Mesendoderm (in vitro differentiated cells): ENCODE data around the gene TMSB10. TPM values are rescaled to one million over a fixed set of nuclear protein-coding genes. Genes with fewer than 3 reads are reported as not detected.

ENCODE experiments used
- DNase-seq: peaks from one replicate; pipeline ENCODE4 v3.0.0; 2013
- H2AK5ac ChIP-seq: 2 replicates; pipeline ENCODE4 v1.6.1; 2013; ENCODE audit warnings: low read length, inconsistent platforms
- H2BK120ac ChIP-seq: 2 replicates; pipeline ENCODE4 v1.6.1; 2013; ENCODE audit warnings: low read depth, mild to moderate bottlenecking, low read length, moderate library complexity, mixed read lengths
- H2BK15ac ChIP-seq: replicated peaks from 2 replicates; pipeline ENCODE4 v1.6.1; 2013; ENCODE audit warnings: low read depth, mild to moderate bottlenecking, moderate library complexity
- H2BK5ac ChIP-seq: 2 replicates; pipeline ENCODE4 v1.6.1; 2013; ENCODE audit warnings: low read length, inconsistent platforms
- H3K18ac ChIP-seq: 2 replicates; pipeline ENCODE4 v1.6.1; 2013; ENCODE audit warnings: mild to moderate bottlenecking, low read length, mixed read lengths
- H3K23ac ChIP-seq: one replicate; pipeline ENCODE4 v1.6.1; 2013; ENCODE audit warnings: low read length
- H3K27ac ChIP-seq: 2 replicates; pipeline ENCODE4 v1.5.1; 2013; ENCODE audit warnings: low read depth, mild to moderate bottlenecking, inconsistent platforms, low read length, moderate library complexity
- H3K27me3 ChIP-seq: 2 replicates; pipeline ENCODE4 v1.6.1; 2013; ENCODE audit warnings: low read length, control low read depth, mild to moderate bottlenecking, inconsistent platforms; ENCODE audit not compliant: insufficient read depth, poor library complexity
- H3K36me3 ChIP-seq: 2 replicates; pipeline ENCODE4 v1.6.1; 2013; ENCODE audit warnings: low read length, inconsistent platforms; ENCODE audit not compliant: control insufficient read depth, insufficient read depth
- H3K4ac ChIP-seq: one replicate; pipeline ENCODE4 v1.6.1; 2013; ENCODE audit warnings: low read depth, mild to moderate bottlenecking, low read length, moderate library complexity
- H3K4me1 ChIP-seq: 2 replicates; pipeline ENCODE4 v1.6.1; 2013; ENCODE audit warnings: low read depth, low read length, inconsistent platforms; ENCODE audit not compliant: control insufficient read depth
- H3K4me2 ChIP-seq: 2 replicates; pipeline ENCODE4 v1.6.1; 2013; ENCODE audit warnings: low read length
- H3K4me3 ChIP-seq: 2 replicates; pipeline ENCODE4 v1.5.1; 2013; ENCODE audit warnings: mild to moderate bottlenecking, low read length
- H3K56ac ChIP-seq: one replicate; pipeline ENCODE4 v1.6.1; 2013; ENCODE audit warnings: low read length
- H3K79me1 ChIP-seq: 2 replicates; pipeline ENCODE4 v1.6.1; 2013; ENCODE audit warnings: low read length, inconsistent platforms
- H3K79me2 ChIP-seq: 2 replicates; pipeline ENCODE4 v1.6.1; 2013; ENCODE audit warnings: mild to moderate bottlenecking, low read length; ENCODE audit not compliant: control insufficient read depth, insufficient read depth
- H3K9ac ChIP-seq: 2 replicates; pipeline ENCODE4 v1.6.1; 2013; ENCODE audit warnings: low read length, inconsistent platforms
- H4K5ac ChIP-seq: one replicate; pipeline ENCODE4 v1.6.1; 2013; ENCODE audit warnings: low read length
- H4K8ac ChIP-seq: one replicate; pipeline ENCODE4 v1.6.1; 2013; ENCODE audit warnings: low read depth, mild to moderate bottlenecking, control low read depth, low read length, moderate library complexity
- WGBS: extraction: QIAGEN DNeasy Blood & Tissue Kit; methylation state at CpG from one replicate; pipeline ENCODE4 v1.1.7; 2013; ENCODE audit warnings: low lambda C conversion rate, missing lambda C conversion rate; ENCODE audit not compliant: insufficient coverage; ENCODE audit errors: extremely low coverage; 5-methylcytosine and 5-hydroxymethylcytosine counted together
- polyA plus RNA-seq, 2 experiments: library from polyadenylated mRNA; stranded (reverse); fragments of 200-250 nt; gene quantifications; one replicate each; pipeline ENCODE4 v1.2.3, GENCODE V29; 2013

The TMSB10 gene
- 1,538 TPM for polyA plus RNA-seq (2013, experiment 1 of 2)
- polyA plus RNA-seq (2013, experiment 2 of 2): 1,586 TPM

GRCh38 chr2:84905181-84906107 is at the start of gene TMSB10:
Gene TMSB10, plus strand, starts transcription at chr2:84905656.
- Histone ChIP-seq H2BK120ac (peak within 1 kb of the TSS; percentile 62), H3K9ac (peak within 1 kb of the TSS; percentile 90), H2BK15ac (peak within 1 kb of the TSS; percentile 65), H4K5ac (no peak within 1 kb of the TSS), H3K79me1 (peaks cover 3% of the 10 kb centered on the region), H3K27ac (peak within 1 kb of the TSS; percentile 72), H2AK5ac (no peak within 1 kb of the TSS), H3K4ac (peak within 1 kb of the TSS; percentile 95), H3K4me1 (no peaks in the 10 kb centered on the region), H3K4me2 (peak within 1 kb of the TSS; percentile 90), H2BK5ac (peak within 1 kb of the TSS; percentile 93), H4K8ac (peak within 1 kb of the TSS; percentile 98), H3K18ac (peak within 1 kb of the TSS; percentile 96), H3K56ac (peak within 1 kb of the TSS; percentile 97), H3K23ac (peak within 1 kb of the TSS; percentile 59), H3K36me3 (peaks cover 4% of the 10 kb centered on the region), H3K27me3 (no peaks in the 10 kb centered on the region), H3K79me2 (peaks cover 13% of the 10 kb centered on the region), H3K4me3 (peak within 1 kb of the TSS; percentile 91)
- DNase-seq: peak; percentile 78
- WGBS: no CpG with 5 or more reads among the region's 94 CpGs

GRCh38 chr2:84855731-84856130 is 49.7 kb upstream of the TMSB10 start:
- no peaks in the 10 kb centered on the region for H3K79me1 ChIP-seq
- no peak overlapping the region for H3K23ac ChIP-seq
- no CpG with 5 or more reads among the region's 11 CpGs for WGBS
- no peak overlapping the region for H2AK5ac ChIP-seq
- no peak overlapping the region for H2BK5ac ChIP-seq
- no peak overlapping the region for H3K27ac ChIP-seq
- H3K4ac ChIP-seq: no peak overlapping the region
- no peaks in the 10 kb centered on the region for H3K36me3 ChIP-seq
- no peak overlapping the region for H2BK120ac ChIP-seq
- no peak overlapping the region for H3K18ac ChIP-seq
- no peak for DNase-seq
- no peak overlapping the region for H3K4me3 ChIP-seq
- no peaks in the 10 kb centered on the region for H3K27me3 ChIP-seq
- H4K5ac ChIP-seq: no peak overlapping the region
- H3K4me2 ChIP-seq: no peak overlapping the region
- H4K8ac ChIP-seq: no peak overlapping the region
- H3K4me1 ChIP-seq: peaks cover 6% of the 10 kb centered on the region
- H3K56ac ChIP-seq: no peak overlapping the region
- no peak overlapping the region for H3K9ac ChIP-seq
- no peak overlapping the region for H2BK15ac ChIP-seq
- H3K79me2 ChIP-seq: no peaks in the 10 kb centered on the region

GRCh38 chr2:84856787-84857186 is 48.7 kb upstream of the TMSB10 start:
- H2BK5ac ChIP-seq: no peak overlapping the region
- no peak overlapping the region for H2BK15ac ChIP-seq
- no peaks in the 10 kb centered on the region for H3K79me2 ChIP-seq
- H3K23ac ChIP-seq: no peak overlapping the region
- H3K4me3 ChIP-seq: no peak overlapping the region
- no peak overlapping the region for H3K56ac ChIP-seq
- no peak overlapping the region for H3K9ac ChIP-seq
- no peaks in the 10 kb centered on the region for H3K27me3 ChIP-seq
- no peaks in the 10 kb centered on the region for H3K36me3 ChIP-seq
- no peak overlapping the region for H3K4me2 ChIP-seq
- no peak overlapping the region for H3K18ac ChIP-seq
- no peaks in the 10 kb centered on the region for H3K79me1 ChIP-seq
- H3K4me1 ChIP-seq: peaks cover 6% of the 10 kb centered on the region
- no peak overlapping the region for H2BK120ac ChIP-seq
- H3K4ac ChIP-seq: no peak overlapping the region
- H3K27ac ChIP-seq: no peak overlapping the region
- H4K5ac ChIP-seq: no peak overlapping the region
- H4K8ac ChIP-seq: no peak overlapping the region
- DNase-seq: no peak
- WGBS: no CpG with 5 or more reads among the region's 6 CpGs
- no peak overlapping the region for H2AK5ac ChIP-seq

- H3K79me1 ChIP-seq: no peaks in the 10 kb centered on the region
- no peak overlapping the region for H3K18ac ChIP-seq
- H3K23ac ChIP-seq: no peak overlapping the region
- H3K4me2 ChIP-seq: no peak overlapping the region
- no peak overlapping the region for H2BK120ac ChIP-seq
- no peak overlapping the region for H2BK15ac ChIP-seq
- no peak overlapping the region for H2AK5ac ChIP-seq
- peaks cover 6% of the 10 kb centered on the region for H3K4me1 ChIP-seq
- WGBS: no CpG with 5 or more reads among the region's 5 CpGs
- no peak overlapping the region for H4K5ac ChIP-seq
- no peaks in the 10 kb centered on the region for H3K79me2 ChIP-seq
- H3K36me3 ChIP-seq: no peaks in the 10 kb centered on the region
- H2BK5ac ChIP-seq: no peak overlapping the region
- no peak for DNase-seq
- H3K4ac ChIP-seq: no peak overlapping the region
- H3K9ac ChIP-seq: no peak overlapping the region
- no peak overlapping the region for H3K56ac ChIP-seq
- no peak overlapping the region for H3K27ac ChIP-seq
- no peak overlapping the region for H3K4me3 ChIP-seq
- no peaks in the 10 kb centered on the region for H3K27me3 ChIP-seq
- H4K8ac ChIP-seq: no peak overlapping the region
These were observed 47.9 kb upstream of the TMSB10 start for GRCh38 chr2:84857566-84857965.

- Histone ChIP-seq H2AK5ac (no peak overlapping the region), H4K5ac (no peak overlapping the region), H3K79me2 (no peaks in the 10 kb centered on the region), H3K9ac (no peak overlapping the region), H3K4me1 (peaks cover 6% of the 10 kb centered on the region), H3K4me3 (no peak overlapping the region), H3K18ac (no peak overlapping the region), H3K27ac (no peak overlapping the region), H3K36me3 (no peaks in the 10 kb centered on the region), H4K8ac (no peak overlapping the region), H3K27me3 (no peaks in the 10 kb centered on the region), H3K23ac (no peak overlapping the region), H3K56ac (no peak overlapping the region), H2BK5ac (no peak overlapping the region), H2BK15ac (no peak overlapping the region), H3K4ac (no peak overlapping the region), H2BK120ac (no peak overlapping the region), H3K79me1 (no peaks in the 10 kb centered on the region), H3K4me2 (no peak overlapping the region)
- no CpG with 5 or more reads among the region's 3 CpGs for WGBS
- peak; percentile 55 for DNase-seq
These were observed 47.3 kb upstream of the TMSB10 start for GRCh38 chr2:84858123-84858522.
